ENCODE results near the gene COQ3.
"Not testable (repeated sequence)": the region's sequence is repeated elsewhere in the genome, so short reads cannot be mapped to it uniquely, and the experiment has no call there.

COQ3 gene

GRCh38 chr6:99378636-99379035 is 15.4 kb downstream of the COQ3 start:
- no peak for DNase-seq

GRCh38 chr6:99369533-99369932 is 24.5 kb downstream of the COQ3 start:
- DNase-seq = no peak

GRCh38 chr6:99366852-99367251 is 27.1 kb downstream of the COQ3 start:
- no peak for DNase-seq

- DNase-seq = no peak
Measured at GRCh38 chr6:99364026-99364425, 30.0 kb downstream of the COQ3 start.

- no peak for DNase-seq
Measured at GRCh38 chr6:99362678-99363268, 31.2 kb downstream of the COQ3 start.

GRCh38 chr6:99359800-99360199 is 34.2 kb downstream of the COQ3 start:
- DNase-seq = no peak

- no peak for DNase-seq
Measured at GRCh38 chr6:99356641-99357040, 37.4 kb downstream of the COQ3 start.

GRCh38 chr6:99354983-99355382 is 39.0 kb downstream of the COQ3 start:
- no peak for DNase-seq

- DNase-seq = no peak
Measured at GRCh38 chr6:99353126-99353525, 40.9 kb downstream of the COQ3 start.

- no peak for DNase-seq
Measured at GRCh38 chr6:99350573-99350972, 43.4 kb downstream of the COQ3 start.

GRCh38 chr6:99349171-99350141 is 44.5 kb downstream of the COQ3 start, which contains the start of gene FAXC:
Gene FAXC (minus strand): TSS chr6:99349674. CDS start chr6:99349372, 302 bp downstream.
- no peak for DNase-seq

- no peak for DNase-seq
Measured at GRCh38 chr6:99348288-99349170, 45.5 kb downstream of the COQ3 start.

GRCh38 chr6:99347804-99348203 is 46.2 kb downstream of the COQ3 start:
- DNase-seq = no peak

- DNase-seq = no peak
Measured at GRCh38 chr6:99346595-99346994, 47.4 kb downstream of the COQ3 start.

- DNase-seq = no peak
Measured at GRCh38 chr6:99345164-99345563, 48.8 kb downstream of the COQ3 start.

GRCh38 chr6:99344289-99344688 is 49.7 kb downstream of the COQ3 start:
- no peak for DNase-seq

- no peak for DNase-seq
Measured at GRCh38 chr6:99341862-99342455, 52.0 kb downstream of the COQ3 start.

- DNase-seq = no peak
Measured at GRCh38 chr6:99338188-99338587, 55.8 kb downstream of the COQ3 start.

GRCh38 chr6:99335298-99335697 is 58.7 kb downstream of the COQ3 start:
- not testable (repeated sequence) for DNase-seq

GRCh38 chr6:99334526-99335127 is 59.4 kb downstream of the COQ3 start:
- peak; percentile 37 for DNase-seq

GRCh38 chr6:99333068-99333467 is 60.9 kb downstream of the COQ3 start:
- DNase-seq = no peak

- no peak for DNase-seq
Measured at GRCh38 chr6:99331531-99331930, 62.5 kb downstream of the COQ3 start.

All from MV-4-11 (cell line).